HCT116 (cell line): ENCODE measurements around the gene SLC45A2. TPM values are rescaled to one million over a fixed set of nuclear protein-coding genes. Genes with fewer than 3 reads are reported as not detected.

Source experiments
- ATAC-seq: fragments of 200-7000 bp; cut with Tn5 transposase; 2 replicates; pipeline ENCODE4 v1.9.1; 2020; ENCODE audit warnings: mild to moderate bottlenecking, moderate library complexity
- BruUV-seq: library from RNA; stranded (reverse); fragments of 400-500 nt; replicated peaks from 2 replicates; lab custom pipeline; 2021; lab: Mats Ljungman, UMichigan
- CTCF ChIA-PET: fragments of 300-600 bp; sonication (Branson Sonifier 250); formaldehyde crosslinking; loops from one replicate; lab custom pipeline; 2021; ENCODE audit warnings: antibody characterized with exemption; lab: Charles Lee
- POLR2A ChIA-PET: fragments of 300-600, 350-600 bp; sonication (Branson Sonifier 250); formaldehyde crosslinking; loops from one replicate; lab custom pipeline; 2021; ENCODE audit warnings: antibody characterized with exemption; lab: Charles Lee
- RAD21 ChIA-PET, 2 experiments: fragments of 300-600 bp; sonication (Branson Sonifier 250); formaldehyde crosslinking; loops; one replicate each; lab custom pipeline; 2023; ENCODE audit warnings: low total read pairs in 2 of 2; ENCODE audit not compliant: uncharacterized antibody in 2 of 2, unreplicated experiment in 2 of 2, low non-redundant PET in 1 of 2; lab: Charles Lee
- DNase-seq: peaks from one replicate; pipeline ENCODE4 v3.0.0-alpha.2; 2010; ENCODE audit warnings: low read depth, low spot score
- H2AFZ ChIP-seq: fragments of 200-600 bp; shearing (Covaris generic), sonication (generic); 2 replicates; pipeline ENCODE4 v1.6.1; 2017; ENCODE audit warnings: low read depth, mixed run types, mixed read lengths, antibody characterized with exemption, low read length; ENCODE audit not compliant: poor library complexity, severe bottlenecking
- H3K27ac ChIP-seq: 2 replicates; pipeline ENCODE4 v1.5.1; 2012; ENCODE audit warnings: low read depth, low read length
- H3K27me3 ChIP-seq: fragments of 200-600 bp; sonication (generic); 2 replicates; pipeline ENCODE4 v1.6.1; 2016; ENCODE audit warnings: mixed run types, low read length, mixed read lengths; ENCODE audit not compliant: insufficient read depth
- H3K36me3 ChIP-seq, 2 experiments: fragments of 200-500 bp in 1 of 2; fragments of 200-600 bp in 1 of 2; sonication (Bioruptor generic) in 1 of 2; sonication (generic) in 1 of 2; 2 replicates each; pipeline versions ENCODE4 v1.5.1 to v1.6.1; 2014 to 2016; ENCODE audit warnings: low read length in 2 of 2, inconsistent platforms in 1 of 2, mixed read lengths in 1 of 2, mixed run types in 1 of 2; ENCODE audit not compliant: insufficient read depth in 2 of 2, control insufficient read depth in 1 of 2
- H3K4me1 ChIP-seq, 2 experiments: fragments of 200-600 bp in 1 of 2; sonication (generic) in 1 of 2; 2 replicates each; pipeline versions ENCODE4 v1.5.1 to v1.6.1; 2012 to 2017; ENCODE audit warnings: low read length in 2 of 2, inconsistent platforms in 1 of 2, mild to moderate bottlenecking in 1 of 2, mixed read lengths in 1 of 2, mixed run types in 1 of 2, moderate library complexity in 1 of 2; ENCODE audit not compliant: insufficient read depth in 2 of 2, control insufficient read depth in 1 of 2
- H3K4me2 ChIP-seq: fragments of 200-600 bp; sonication (generic); 2 replicates; pipeline ENCODE4 v1.6.1; 2017; ENCODE audit warnings: mixed run types, low read length, mixed read lengths
- H3K4me3 ChIP-seq, 2 experiments: fragments of 200-600 bp in 1 of 2; sonication (generic) in 1 of 2; replicated peaks in 1 of 2; 2 replicates each; pipeline ENCODE4 v1.5.1; 2011 to 2016; ENCODE audit warnings: low read length in 2 of 2, control low read depth in 1 of 2, low read depth in 1 of 2, mild to moderate bottlenecking in 1 of 2, mixed read lengths in 1 of 2, mixed run types in 1 of 2
- H3K79me2 ChIP-seq: fragments of 200-600 bp; sonication (generic); 2 replicates; pipeline ENCODE4 v1.6.1; 2017; ENCODE audit warnings: mild to moderate bottlenecking, mixed run types, low read length, moderate library complexity, mixed read lengths; ENCODE audit not compliant: insufficient read depth
- H3K9ac ChIP-seq: fragments of 200-600 bp; sonication (generic); 2 replicates; pipeline ENCODE4 v1.6.1; 2016; ENCODE audit warnings: low read length, mixed read lengths
- H3K9me2 ChIP-seq: fragments of 200-600 bp; sonication (generic), shearing (Covaris generic); 2 replicates; pipeline ENCODE4 v1.6.1; 2017; ENCODE audit warnings: mixed run types, mild to moderate bottlenecking, moderate library complexity; ENCODE audit not compliant: insufficient read depth
- H3K9me3 ChIP-seq, 2 experiments: fragments of 200-500 bp in 1 of 2; fragments of 200-600 bp in 1 of 2; sonication (Bioruptor generic) in 1 of 2; sonication (generic) in 1 of 2; 2 replicates each; pipeline ENCODE4 v1.6.1; 2014 to 2017; ENCODE audit warnings: low read length in 2 of 2, mixed read lengths in 2 of 2, inconsistent platforms in 1 of 2, low read depth in 1 of 2, mild to moderate bottlenecking in 1 of 2, mixed run types in 1 of 2, moderate library complexity in 1 of 2; ENCODE audit not compliant: control insufficient read depth in 1 of 2, insufficient read depth in 1 of 2
- H4K20me1 ChIP-seq: fragments of 200-600 bp; sonication (generic), shearing (Covaris generic); 2 replicates; pipeline ENCODE4 v1.6.1; 2017; ENCODE audit warnings: mixed run types, mild to moderate bottlenecking, moderate library complexity; ENCODE audit not compliant: insufficient read depth
- CBX3 ChIP-seq: IDR thresholded peaks from 2 replicates; pipeline ENCODE4 v1.6.1; 2012; ENCODE audit warnings: low read depth
- EGR1 ChIP-seq: IDR thresholded peaks from 2 replicates; pipeline ENCODE4 v1.6.1; 2012; ENCODE audit warnings: low read depth
- EZH2phosphoT487 ChIP-seq: fragments of 200-600 bp; IDR thresholded peaks from 2 replicates; pipeline ENCODE4 v1.6.1; 2018; ENCODE audit warnings: antibody characterized with exemption, borderline replicate concordance
- JUND ChIP-seq: IDR thresholded peaks from 2 replicates; pipeline ENCODE4 v1.6.1; 2012
- POLR2A ChIP-seq: IDR thresholded peaks from 2 replicates; pipeline ENCODE4 v1.7.0; 2011; ENCODE audit warnings: borderline replicate concordance; ENCODE audit not compliant: insufficient read depth, insufficient read length; ENCODE audit errors: extremely low read depth
- POLR2AphosphoS5 ChIP-seq: IDR thresholded peaks from 2 replicates; pipeline ENCODE4 v1.6.1; 2011; ENCODE audit warnings: mild to moderate bottlenecking, low read depth, low read length, moderate library complexity
- RAD21 ChIP-seq: IDR thresholded peaks from 2 replicates; pipeline ENCODE4 v1.6.1; 2012; ENCODE audit warnings: low read depth, mild to moderate bottlenecking
- SIN3A ChIP-seq: IDR thresholded peaks from 2 replicates; pipeline ENCODE4 v1.6.1; 2012; ENCODE audit warnings: low read depth
- SP1 ChIP-seq: IDR thresholded peaks from 2 replicates; pipeline ENCODE4 v1.6.1; 2012; ENCODE audit warnings: low read depth
- TCF7L2 ChIP-seq: IDR thresholded peaks from 2 replicates; pipeline ENCODE4 v1.7.0; 2011; ENCODE audit warnings: borderline replicate concordance, inconsistent platforms; ENCODE audit not compliant: insufficient read depth, insufficient read length; ENCODE audit errors: extremely low read depth
- ZFX ChIP-seq: fragments of 450-650 bp; IDR thresholded peaks from 2 replicates; pipeline ENCODE4 v1.6.1; 2017
- intact Hi-C: fragments of 100-400 bp; cut with micrococcal nuclease; formaldehyde crosslinking; loops from 2 replicates; pipeline ENCODE4 v1.10.0; 2022
- total RNA-seq: library from RNA; stranded (reverse); gene quantifications from one replicate; pipeline ENCODE4 v1.2.1, GENCODE V29; 2021; ENCODE audit not compliant: unreplicated experiment
- TF ChIP-seq, protein P1 (sequence below): IDR thresholded peaks from 2 replicates; pipeline ENCODE4 v1.6.1; 2012

The SLC45A2 gene
- total RNA-seq, 1 experiment from 2014 or later = not detected

DNA sequence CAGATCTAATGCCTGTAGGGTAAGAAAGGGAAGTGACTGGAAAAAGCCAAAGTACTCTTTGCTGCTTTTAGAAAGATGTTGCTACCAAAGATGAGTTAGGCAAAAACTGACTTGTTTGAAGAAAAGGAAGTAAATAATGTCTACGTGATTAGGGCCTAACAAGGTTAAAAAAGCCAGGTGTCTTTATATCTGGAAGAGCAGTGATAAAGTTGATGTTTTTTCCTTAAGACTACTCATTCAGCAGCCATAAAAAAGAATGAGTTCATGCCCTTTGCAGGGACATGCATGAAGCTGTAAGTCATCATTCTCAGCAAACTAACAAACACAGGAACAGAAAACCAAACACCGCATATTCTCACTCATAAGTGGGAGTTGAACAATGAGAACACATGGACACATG is 36.8 kb upstream of the SLC45A2 start:
- POLR2A ChIA-PET = no interaction called here
- H4K20me1 ChIP-seq = no peaks in the 10 kb centered on the region
- no peaks in the 10 kb centered on the region for H3K36me3 ChIP-seq
- no peak overlapping the region for H3K4me2 ChIP-seq
- TF ChIP-seq EZH2phosphoT487 (no peak), RAD21 (no peak), TCF7L2 (no peak), EGR1 (no peak), SIN3A (no peak), ZFX (no peak), CBX3 (no peak), POLR2A (no peak), POLR2AphosphoS5 (no peak)
- TF ChIP-seq, protein P1, sequence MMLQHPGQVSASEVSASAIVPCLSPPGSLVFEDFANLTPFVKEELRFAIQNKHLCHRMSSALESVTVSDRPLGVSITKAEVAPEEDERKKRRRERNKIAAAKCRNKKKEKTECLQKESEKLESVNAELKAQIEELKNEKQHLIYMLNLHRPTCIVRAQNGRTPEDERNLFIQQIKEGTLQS = no peak
- H3K4me3 ChIP-seq = no peak overlapping the region
- H3K4me1 ChIP-seq = no peaks in the 10 kb centered on the region
- RAD21 ChIA-PET = no interaction called here
- no TSS peak for BruUV-seq
- no peak overlapping the region for H2AFZ ChIP-seq
- no peaks in the 10 kb centered on the region for H3K9me3 ChIP-seq
- no peak for DNase-seq
- H3K27me3 ChIP-seq = no peaks in the 10 kb centered on the region
- CTCF ChIA-PET = no interaction called here
- H3K27ac ChIP-seq = no peak overlapping the region
- ATAC-seq = no peak
- no peaks in the 10 kb centered on the region for H3K79me2 ChIP-seq
- no peaks in the 10 kb centered on the region for H3K9me2 ChIP-seq
- no peak overlapping the region for H3K9ac ChIP-seq
- intact Hi-C loops = no loop called here

DNA sequence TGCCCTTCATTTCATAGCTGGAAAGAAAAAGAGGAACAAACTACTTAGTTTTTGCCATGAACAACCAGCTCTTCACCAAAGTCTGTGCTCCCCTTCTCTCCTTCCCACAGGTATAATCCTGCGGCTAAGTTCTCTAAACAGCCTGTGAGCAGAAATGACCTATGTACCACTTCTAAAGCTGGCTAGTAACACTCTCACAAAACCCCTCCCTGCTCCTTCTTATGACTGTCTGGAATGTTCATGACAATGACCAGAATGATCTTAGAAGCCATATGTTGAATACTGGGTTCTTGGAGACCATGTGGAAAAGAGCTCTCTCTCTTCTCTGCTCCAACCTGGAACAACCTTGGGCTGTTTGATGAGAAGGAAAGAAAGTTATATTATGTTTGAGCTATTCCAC is 36.2 kb upstream of the SLC45A2 start:
- RAD21 ChIA-PET = no interaction called here
- intact Hi-C loops = no loop called here

More for the DNA sequence above, 36.2 kb upstream of the SLC45A2 start:
- DNase-seq (no peak), ATAC-seq (no peak)
- no peak overlapping the region for H3K4me2 ChIP-seq
- no peak for TF ChIP-seq JUND
- no peak for TF ChIP-seq SP1
- no peak overlapping the region for H3K27ac ChIP-seq
- H3K9me3 ChIP-seq = no peaks in the 10 kb centered on the region
- no peak overlapping the region for H3K9ac ChIP-seq
- no peaks in the 10 kb centered on the region for H3K9me2 ChIP-seq
- H3K36me3 ChIP-seq = no peaks in the 10 kb centered on the region
- no peaks in the 10 kb centered on the region for H3K27me3 ChIP-seq
- no peak overlapping the region for H3K4me3 ChIP-seq
- no peak overlapping the region for H2AFZ ChIP-seq
- H3K4me1 ChIP-seq = no peaks in the 10 kb centered on the region
- ChIA-PET CTCF (no interaction called here), POLR2A (no interaction called here)
- no peaks in the 10 kb centered on the region for H4K20me1 ChIP-seq
- no TSS peak for BruUV-seq
- H3K79me2 ChIP-seq = no peaks in the 10 kb centered on the region
